Naive thymus-derived CD4-positive, alpha-beta T cell (primary cell): ENCODE results near the gene FHIT. TPM values are rescaled to one million over a fixed set of nuclear protein-coding genes. Genes with fewer than 3 reads are reported as not detected.

Source experiments
- ATAC-seq: fragments of 150-1000 bp; cut with Tn5 transposase; 2 replicates; pipeline ENCODE4 v1.10.0; 2021; ENCODE audit warnings: mild to moderate bottlenecking, moderate library complexity
- CTCF ChIA-PET: fragments of 350-600 bp; sonication (Branson Sonifier 250); formaldehyde crosslinking; loops from one replicate; lab custom pipeline; 2021; ENCODE audit warnings: antibody characterized with exemption; lab: Charles Lee
- POLR2A ChIA-PET: fragments of 350-600 bp; sonication (Branson Sonifier 250); formaldehyde crosslinking; loops from one replicate; lab custom pipeline; 2021; ENCODE audit warnings: antibody characterized with exemption, inconsistent platforms; lab: Charles Lee
- DNase-seq, 9 donors: peaks; one replicate each; pipeline versions ENCODE4 v3.0.0 to v3.0.0-alpha.2; 2020 to 2022; ENCODE audit warnings: mixed read lengths in 1 of 9
- H3K27ac ChIP-seq: one replicate; pipeline ENCODE4 v1.7.0; 2013; ENCODE audit warnings: mild to moderate bottlenecking, low read depth, low read length, moderate library complexity
- H3K27me3 ChIP-seq, 2 donors: one replicate each; pipeline ENCODE4 v1.7.0; 2013; ENCODE audit warnings: low read length in 2 of 2, mild to moderate bottlenecking in 2 of 2, moderate library complexity in 2 of 2; ENCODE audit not compliant: control insufficient read depth in 2 of 2, insufficient read depth in 2 of 2
- H3K36me3 ChIP-seq, 3 experiments: 1 replicate in 2 of 3; 2 replicates in 1 of 3; pipeline ENCODE4 v1.7.0; 2013; ENCODE audit warnings: low read length in 3 of 3, mild to moderate bottlenecking in 3 of 3, moderate library complexity in 1 of 3; ENCODE audit not compliant: insufficient read depth in 3 of 3, control insufficient read depth in 2 of 3
- H3K4me1 ChIP-seq, 2 donors: one replicate each; pipeline ENCODE4 v1.7.0; 2013; ENCODE audit warnings: low read length in 2 of 2, mild to moderate bottlenecking in 2 of 2, moderate library complexity in 1 of 2; ENCODE audit not compliant: control insufficient read depth in 2 of 2, insufficient read depth in 2 of 2
- H3K4me3 ChIP-seq: 2 replicates; pipeline ENCODE4 v1.7.0; 2013; ENCODE audit warnings: mild to moderate bottlenecking, low read length
- H3K9me3 ChIP-seq, 3 experiments: 1 replicate in 2 of 3; 2 replicates in 1 of 3; pipeline ENCODE4 v1.7.0; 2013; ENCODE audit warnings: low read length in 3 of 3; ENCODE audit not compliant: control insufficient read depth in 2 of 3
- H3K27ac Mint-ChIP-seq, 9 donors: one replicate each; pipeline ENCODE4 v1.8.0; 2020 to 2022; ENCODE audit warnings: mixed read lengths in 9 of 9, mild to moderate bottlenecking in 8 of 9, moderate library complexity in 5 of 9, inconsistent platforms in 2 of 9
- H3K27me3 Mint-ChIP-seq, 5 donors: one replicate each; pipeline ENCODE4 v1.8.0; 2021 to 2022; ENCODE audit warnings: mixed read lengths in 5 of 5, mild to moderate bottlenecking in 1 of 5
- H3K36me3 Mint-ChIP-seq, 5 donors: one replicate each; pipeline ENCODE4 v1.8.0; 2020 to 2022; ENCODE audit warnings: mixed read lengths in 5 of 5, mild to moderate bottlenecking in 3 of 5, inconsistent platforms in 1 of 5
- H3K4me1 Mint-ChIP-seq, 7 donors: one replicate each; pipeline ENCODE4 v1.8.0; 2020 to 2022; ENCODE audit warnings: mixed read lengths in 7 of 7, mild to moderate bottlenecking in 3 of 7, inconsistent platforms in 1 of 7
- H3K4me3 Mint-ChIP-seq, 10 donors: one replicate each; pipeline ENCODE4 v1.8.0; 2020 to 2022; ENCODE audit warnings: mild to moderate bottlenecking in 10 of 10, mixed read lengths in 10 of 10, moderate library complexity in 6 of 10, inconsistent platforms in 2 of 10
- H3K9me3 Mint-ChIP-seq, 11 donors: one replicate each; pipeline ENCODE4 v1.8.0; 2020 to 2022; ENCODE audit warnings: mixed read lengths in 11 of 11, mild to moderate bottlenecking in 4 of 11, inconsistent platforms in 1 of 11, moderate library complexity in 1 of 11
- intact Hi-C, 2 donors: fragments of 100-400 bp; cut with micrococcal nuclease; formaldehyde crosslinking; loops; one replicate each; pipeline ENCODE4 v1.15.1; 2023
- polyA plus RNA-seq, 2 donors: library from polyadenylated mRNA; unstranded; fragments of 300-500 nt; fragmentation: Illumina TruSeq; gene quantifications; one replicate each; pipeline ENCODE4 v1.2.3, GENCODE V29; 2021
- total RNA-seq, 6 experiments: library from RNA in 5 of 6; stranded (reverse) in 5 of 6; gene quantifications; 1 replicate in 5 of 6; 2 replicates in 1 of 6; pipeline ENCODE4 v1.2.3 and lab custom pipeline; 2021 to 2026

FHIT gene
- total and polyA plus RNA-seq, 7 experiments from 2014 or later: 51.2 to 230 (median 152) TPM

DNA sequence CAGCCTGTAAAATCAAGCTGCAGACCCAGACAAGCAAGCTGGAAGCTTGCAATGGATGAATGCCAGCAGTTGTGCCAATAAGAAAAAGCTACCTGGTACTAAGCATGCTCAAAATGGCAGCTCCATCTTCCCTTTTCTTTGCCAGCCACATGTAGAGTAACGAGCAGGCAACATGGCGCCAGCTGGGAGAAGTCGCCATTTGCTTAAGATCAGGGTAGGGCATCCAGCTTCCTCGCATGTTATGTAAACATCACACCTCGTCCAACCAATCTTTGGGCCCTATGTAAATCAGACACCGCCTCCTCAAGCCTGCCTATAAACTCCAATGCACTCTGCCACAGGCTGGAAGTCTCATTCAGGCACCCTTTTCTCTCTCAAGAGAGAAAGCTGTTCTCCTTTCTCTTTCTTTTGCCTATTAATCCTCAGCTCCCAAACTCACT is 973.9 kb downstream of the FHIT start:
- POLR2A ChIA-PET: interaction anchor here (1.4 kb wide), 1 partner anchor 11 kb away, joined by 4 read pairs; no protein-coding TSS in a partner anchor
- H3K27ac Mint-ChIP-seq: no peak overlapping the region
- H3K36me3 Mint-ChIP-seq: peaks cover 0 to 11% (median 4%) of the 10 kb centered on the region in 5 donors

DNA sequence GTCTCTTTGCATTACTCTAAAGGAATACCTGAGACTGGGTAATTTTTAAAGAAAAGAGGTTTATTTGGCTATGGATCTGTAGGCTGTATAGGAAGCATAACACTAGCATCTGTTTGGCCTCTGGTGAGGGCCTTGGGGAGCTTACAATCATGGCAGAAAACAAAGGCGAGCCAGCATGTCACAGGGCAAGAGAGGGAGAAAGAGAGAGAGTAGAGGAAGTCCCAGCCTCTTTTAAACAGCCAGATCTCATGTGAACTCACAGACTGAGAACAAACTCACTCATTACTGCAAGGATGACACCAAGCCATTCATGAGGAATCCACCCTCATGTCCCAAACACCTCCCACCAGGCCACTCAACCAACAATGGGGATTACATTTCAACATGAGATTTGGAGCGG is 974.6 kb downstream of the FHIT start:
- Histone ChIP-seq H3K4me3 (no peak overlapping the region), H3K27ac (no peak overlapping the region), H3K4me1 (no peaks in the 10 kb centered on the region), H3K9me3 (no peaks in the 10 kb centered on the region), H3K27me3 (no peaks in the 10 kb centered on the region), H3K36me3 (no peaks in the 10 kb centered on the region)
- no peak overlapping the region for H3K4me3 Mint-ChIP-seq
- no peaks in the 10 kb centered on the region for H3K27me3 Mint-ChIP-seq
- ChIA-PET CTCF (no interaction called here), POLR2A (no interaction called here)
- ATAC-seq: no peak
- H3K4me1 Mint-ChIP-seq: no peaks in the 10 kb centered on the region
- H3K36me3 Mint-ChIP-seq: peaks cover 0 to 14% (median 4%) of the 10 kb centered on the region in 5 donors
- intact Hi-C loops: no loop called here
- peak overlapping the region in 1 of 9 donors; percentile 34 for H3K27ac Mint-ChIP-seq
- no peak for DNase-seq
- peaks cover 0 to 11% (median 1%) of the 10 kb centered on the region in 11 donors for H3K9me3 Mint-ChIP-seq

More for the DNA sequence above, 973.9 kb downstream of the FHIT start:
- Mint-ChIP-seq H3K4me3 (no peak overlapping the region), H3K27me3 (no peaks in the 10 kb centered on the region), H3K9me3 (peaks cover 0 to 12% (median 1%) of the 10 kb centered on the region in 11 donors), H3K4me1 (no peaks in the 10 kb centered on the region)
- Histone ChIP-seq H3K27ac (no peak overlapping the region), H3K4me1 (no peaks in the 10 kb centered on the region), H3K4me3 (no peak overlapping the region), H3K36me3 (no peaks in the 10 kb centered on the region), H3K9me3 (no peaks in the 10 kb centered on the region), H3K27me3 (no peaks in the 10 kb centered on the region)
- intact Hi-C loops: no loop called here
- no peak for DNase-seq
- ATAC-seq: no peak
- CTCF ChIA-PET: no interaction called here

DNA sequence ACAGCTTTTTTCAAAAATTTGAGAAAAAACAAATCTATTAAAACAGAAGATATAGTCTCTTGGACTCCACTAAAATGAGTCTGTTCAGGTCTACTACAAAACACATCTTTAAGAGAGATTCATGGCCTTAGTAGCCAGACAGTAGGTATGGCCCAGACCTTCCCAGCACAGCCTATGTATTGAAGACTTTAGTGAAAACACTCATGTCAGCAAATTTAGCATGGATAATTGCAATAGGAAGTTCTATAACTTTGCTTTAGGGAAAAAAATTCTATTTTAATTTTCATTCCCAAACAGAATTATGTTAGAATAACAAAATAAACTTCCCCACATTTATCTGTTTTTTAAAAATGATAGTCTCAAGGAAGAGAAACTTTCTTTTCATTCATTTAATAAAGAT is 976.6 kb downstream of the FHIT start:
- H3K4me3 Mint-ChIP-seq: no peak overlapping the region
- H3K4me1 Mint-ChIP-seq: no peaks in the 10 kb centered on the region
- Histone ChIP-seq H3K4me1 (no peaks in the 10 kb centered on the region), H3K9me3 (no peaks in the 10 kb centered on the region), H3K36me3 (no peaks in the 10 kb centered on the region), H3K27me3 (no peaks in the 10 kb centered on the region), H3K4me3 (no peak overlapping the region), H3K27ac (no peak overlapping the region)
- intact Hi-C loops: no loop called here
- no peaks in the 10 kb centered on the region for H3K27me3 Mint-ChIP-seq
- ATAC-seq: no peak
- H3K9me3 Mint-ChIP-seq: peaks cover 0 to 11% (median 0%) of the 10 kb centered on the region in 11 donors
- CTCF ChIA-PET: interaction anchor here (1.0 kb wide), 1 partner anchor 33 kb away, joined by 3 read pairs; no protein-coding TSS in a partner anchor
- H3K36me3 Mint-ChIP-seq: peaks cover 0 to 17% (median 4%) of the 10 kb centered on the region in 5 donors
- no peak overlapping the region for H3K27ac Mint-ChIP-seq
- no peak for DNase-seq
- POLR2A ChIA-PET: no interaction called here

DNA sequence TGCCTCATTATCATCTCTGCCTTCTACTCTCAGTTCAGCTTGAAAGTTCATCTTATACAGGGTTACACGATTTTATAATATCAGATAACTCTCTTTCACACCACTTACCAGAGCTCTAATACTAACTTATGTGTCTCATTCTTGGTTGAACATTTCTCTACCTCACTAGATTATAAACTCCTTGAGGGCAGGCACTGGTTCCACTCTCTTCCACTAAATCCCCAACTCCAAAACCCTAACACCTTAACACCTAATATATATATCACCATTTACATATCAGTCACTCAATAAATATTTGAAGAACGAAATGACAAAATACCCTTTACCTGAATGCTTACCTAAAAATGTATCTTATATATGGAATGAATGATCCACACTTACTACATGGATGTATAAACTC is 977.2 kb downstream of the FHIT start:
- intact Hi-C loops: no loop called here
- Mint-ChIP-seq H3K36me3 (peaks cover 0 to 17% (median 4%) of the 10 kb centered on the region in 5 donors), H3K4me3 (no peak overlapping the region), H3K4me1 (no peaks in the 10 kb centered on the region), H3K27ac (no peak overlapping the region), H3K27me3 (no peaks in the 10 kb centered on the region), H3K9me3 (peaks cover 0 to 11% (median 0%) of the 10 kb centered on the region in 11 donors)
- ChIA-PET POLR2A (interaction anchor here (0.7 kb wide), 1 partner anchor 102 kb away, joined by 3 read pairs; no protein-coding TSS in a partner anchor), CTCF (interaction anchor here (1.0 kb wide), 1 partner anchor 32 kb away, joined by 3 read pairs; no protein-coding TSS in a partner anchor)
- no peaks in the 10 kb centered on the region for H3K4me1 ChIP-seq
- H3K4me3 ChIP-seq: no peak overlapping the region
- H3K27ac ChIP-seq: no peak overlapping the region
- H3K9me3 ChIP-seq: no peaks in the 10 kb centered on the region
- H3K36me3 ChIP-seq: no peaks in the 10 kb centered on the region
- no peaks in the 10 kb centered on the region for H3K27me3 ChIP-seq
- DNase-seq (no peak), ATAC-seq (no peak)

DNA sequence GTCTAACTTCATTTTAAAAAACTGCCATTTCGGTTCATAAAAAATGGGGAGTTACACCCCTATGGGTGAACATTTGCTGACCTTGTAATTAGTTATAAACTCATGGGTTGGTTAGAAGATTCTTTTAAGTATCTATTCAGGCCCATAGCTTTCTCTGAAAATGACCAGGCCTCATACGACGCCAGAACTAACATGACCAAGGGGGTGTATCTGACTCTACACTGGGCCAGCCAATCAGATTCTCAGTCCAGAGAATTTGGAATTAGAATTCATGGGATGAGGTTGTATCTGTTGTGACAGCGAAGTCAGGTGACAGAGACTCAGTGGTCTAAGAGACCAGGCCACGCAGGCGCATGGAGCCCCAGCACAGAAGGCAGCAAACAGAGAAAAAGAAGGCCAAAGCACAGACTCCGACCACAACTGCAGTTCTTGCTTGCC is 981.4 kb downstream of the FHIT start:
- CTCF ChIA-PET: no interaction called here
- H3K36me3 ChIP-seq: no peaks in the 10 kb centered on the region

DNA sequence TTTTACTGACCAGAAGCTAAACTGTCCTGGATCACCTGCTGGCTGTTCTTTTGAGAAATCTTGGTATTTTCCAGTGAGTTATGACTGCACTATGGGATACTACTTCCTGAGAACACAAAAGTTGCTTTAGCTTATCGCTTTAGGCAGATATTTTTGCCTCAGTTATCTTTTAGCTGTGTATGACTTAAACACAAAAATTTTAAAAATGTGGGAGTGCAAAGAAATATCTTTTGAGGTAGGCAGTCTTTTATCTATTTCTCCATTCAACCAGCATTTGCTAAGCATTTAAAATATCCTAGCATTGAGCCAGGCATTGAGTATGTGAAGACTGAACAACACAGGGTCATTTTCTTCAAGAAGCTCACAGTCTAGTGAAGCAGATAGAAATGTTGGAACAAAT is 981.9 kb downstream of the FHIT start:
- no peak for DNase-seq
- H3K4me1 ChIP-seq: no peaks in the 10 kb centered on the region
- no peaks in the 10 kb centered on the region for H3K36me3 ChIP-seq
- Mint-ChIP-seq H3K4me1 (peaks cover 0 to 7% (median 0%) of the 10 kb centered on the region in 7 donors), H3K9me3 (peaks cover 0 to 10% (median 0%) of the 10 kb centered on the region in 11 donors), H3K36me3 (peaks cover 0 to 16% (median 0%) of the 10 kb centered on the region in 5 donors), H3K4me3 (no peak overlapping the region), H3K27ac (no peak overlapping the region), H3K27me3 (no peaks in the 10 kb centered on the region)
- H3K4me3 ChIP-seq: no peak overlapping the region
- no peaks in the 10 kb centered on the region for H3K9me3 ChIP-seq
- ChIA-PET CTCF (no interaction called here), POLR2A (no interaction called here)
- ATAC-seq: no peak
- intact Hi-C loops: no loop called here
- H3K27ac ChIP-seq: no peak overlapping the region
- no peaks in the 10 kb centered on the region for H3K27me3 ChIP-seq

More for the DNA sequence above, 981.4 kb downstream of the FHIT start:
- Mint-ChIP-seq H3K27me3 (no peaks in the 10 kb centered on the region), H3K27ac (no peak overlapping the region), H3K4me3 (no peak overlapping the region), H3K9me3 (peaks cover 0 to 9% (median 0%) of the 10 kb centered on the region in 11 donors), H3K36me3 (peaks cover 0 to 16% (median 0%) of the 10 kb centered on the region in 5 donors), H3K4me1 (peaks cover 0 to 3% (median 0%) of the 10 kb centered on the region in 7 donors)
- intact Hi-C loops: no loop called here
- DNase-seq (no peak), ATAC-seq (no peak)
- POLR2A ChIA-PET: no interaction called here
- Histone ChIP-seq H3K9me3 (no peaks in the 10 kb centered on the region), H3K27me3 (no peaks in the 10 kb centered on the region), H3K27ac (no peak overlapping the region), H3K4me1 (no peaks in the 10 kb centered on the region), H3K4me3 (no peak overlapping the region)

DNA sequence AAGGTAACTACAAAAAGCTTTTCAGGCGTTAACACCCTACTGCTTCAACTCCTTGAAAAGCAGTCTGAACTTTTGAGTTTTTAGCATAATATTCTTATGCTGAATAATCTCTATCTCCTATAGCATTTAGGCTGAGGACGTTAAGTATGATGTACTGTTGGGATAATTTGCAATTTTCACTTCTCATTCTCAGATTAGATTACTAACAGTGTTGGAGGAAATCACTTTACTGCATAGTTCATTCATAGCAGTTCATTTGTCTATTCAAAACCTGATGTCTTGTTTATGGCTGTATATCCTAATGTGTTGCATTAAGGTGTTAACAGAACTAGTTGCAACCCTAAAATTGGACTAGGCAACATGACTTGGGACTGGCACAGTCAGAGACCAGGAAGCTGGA is 983.1 kb downstream of the FHIT start:
- Mint-ChIP-seq H3K27me3 (no peaks in the 10 kb centered on the region), H3K4me1 (peaks cover 0 to 16% (median 5%) of the 10 kb centered on the region in 7 donors), H3K4me3 (no peak overlapping the region), H3K9me3 (peaks cover 0 to 5% (median 0%) of the 10 kb centered on the region in 11 donors), H3K27ac (no peak overlapping the region), H3K36me3 (peaks cover 0 to 13% (median 0%) of the 10 kb centered on the region in 5 donors)
- H3K36me3 ChIP-seq: no peaks in the 10 kb centered on the region
- DNase-seq (no peak), ATAC-seq (no peak)
- no peaks in the 10 kb centered on the region for H3K27me3 ChIP-seq
- intact Hi-C loops: no loop called here
- ChIA-PET CTCF (no interaction called here), POLR2A (no interaction called here)
- H3K4me1 ChIP-seq: peaks cover 0 to 4% of the 10 kb centered on the region in 2 donors
- no peak overlapping the region for H3K27ac ChIP-seq
- no peak overlapping the region for H3K4me3 ChIP-seq
- no peaks in the 10 kb centered on the region for H3K9me3 ChIP-seq
